GM12872 (cell line): Measurements from ENCODE around the gene CLIP4.

Source experiments
- TF ChIP-seq, protein P1 (sequence below): IDR thresholded peaks from 3 replicates; pipeline ENCODE4 v1.5.1; 2011; ENCODE audit warnings: low read depth, mild to moderate bottlenecking, low read length, moderate library complexity; ENCODE audit not compliant: insufficient read depth

The CLIP4 gene

DNA sequence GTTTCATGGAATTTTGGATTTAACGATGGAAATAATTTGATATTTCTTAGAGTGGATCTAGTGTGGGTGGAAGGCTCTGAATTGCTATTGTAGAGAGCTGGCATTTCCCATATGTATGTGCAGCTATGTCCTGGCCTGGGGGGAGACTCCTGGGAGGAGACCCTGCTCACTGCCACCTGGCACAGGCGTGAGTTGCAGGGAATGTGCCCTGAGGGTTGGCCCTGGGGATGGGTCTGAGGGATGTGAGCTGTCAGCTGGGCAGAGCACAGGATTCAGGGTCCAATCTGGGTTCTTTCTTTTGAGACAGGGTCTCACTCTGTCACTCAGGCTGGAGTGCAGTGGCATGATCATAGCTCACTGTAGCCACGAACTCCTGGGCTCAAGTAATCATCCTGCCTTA is 120.2 kb downstream of the CLIP4 start:
- TF ChIP-seq, protein P1, sequence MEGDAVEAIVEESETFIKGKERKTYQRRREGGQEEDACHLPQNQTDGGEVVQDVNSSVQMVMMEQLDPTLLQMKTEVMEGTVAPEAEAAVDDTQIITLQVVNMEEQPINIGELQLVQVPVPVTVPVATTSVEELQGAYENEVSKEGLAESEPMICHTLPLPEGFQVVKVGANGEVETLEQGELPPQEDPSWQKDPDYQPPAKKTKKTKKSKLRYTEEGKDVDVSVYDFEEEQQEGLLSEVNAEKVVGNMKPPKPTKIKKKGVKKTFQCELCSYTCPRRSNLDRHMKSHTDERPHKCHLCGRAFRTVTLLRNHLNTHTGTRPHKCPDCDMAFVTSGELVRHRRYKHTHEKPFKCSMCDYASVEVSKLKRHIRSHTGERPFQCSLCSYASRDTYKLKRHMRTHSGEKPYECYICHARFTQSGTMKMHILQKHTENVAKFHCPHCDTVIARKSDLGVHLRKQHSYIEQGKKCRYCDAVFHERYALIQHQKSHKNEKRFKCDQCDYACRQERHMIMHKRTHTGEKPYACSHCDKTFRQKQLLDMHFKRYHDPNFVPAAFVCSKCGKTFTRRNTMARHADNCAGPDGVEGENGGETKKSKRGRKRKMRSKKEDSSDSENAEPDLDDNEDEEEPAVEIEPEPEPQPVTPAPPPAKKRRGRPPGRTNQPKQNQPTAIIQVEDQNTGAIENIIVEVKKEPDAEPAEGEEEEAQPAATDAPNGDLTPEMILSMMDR: no peak

- TF ChIP-seq, protein P1: no peak
These were observed 120.9 kb downstream of the CLIP4 start for GRCh38 chr2:29236074-29236473.

DNA sequence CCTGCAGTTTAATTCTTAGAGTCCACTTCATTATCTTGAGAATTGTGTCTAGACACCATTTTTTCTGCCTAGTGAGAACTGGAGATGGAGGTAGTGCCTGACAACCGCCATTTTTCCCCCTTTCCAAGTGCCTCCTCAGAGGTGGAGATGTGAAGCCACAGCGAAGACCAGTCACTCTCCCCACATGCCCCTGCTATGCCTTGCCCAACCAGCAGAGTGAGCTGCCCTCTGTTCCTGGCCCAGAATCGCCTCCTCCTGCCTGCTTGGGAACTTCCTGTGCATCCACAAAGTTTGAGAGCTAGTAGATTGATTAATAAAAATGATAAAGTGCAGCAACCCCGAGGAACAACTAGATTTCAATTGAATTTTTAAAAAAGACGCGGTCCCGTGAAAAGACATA is 123.3 kb downstream of the CLIP4 start:
- TF ChIP-seq, protein P1: peak; percentile 80
